Measurements from ENCODE around the gene ANKLE2. TPM values are rescaled to one million over a fixed set of nuclear protein-coding genes. Genes with fewer than 3 reads are reported as not detected.
"Not testable (repeated sequence)": the region's sequence is repeated elsewhere in the genome, so short reads cannot be mapped to it uniquely, and the experiment has no call there.

Gene ANKLE2
- total RNA-seq, 1 donor from 2014 or later = 26.1 TPM

DNA sequence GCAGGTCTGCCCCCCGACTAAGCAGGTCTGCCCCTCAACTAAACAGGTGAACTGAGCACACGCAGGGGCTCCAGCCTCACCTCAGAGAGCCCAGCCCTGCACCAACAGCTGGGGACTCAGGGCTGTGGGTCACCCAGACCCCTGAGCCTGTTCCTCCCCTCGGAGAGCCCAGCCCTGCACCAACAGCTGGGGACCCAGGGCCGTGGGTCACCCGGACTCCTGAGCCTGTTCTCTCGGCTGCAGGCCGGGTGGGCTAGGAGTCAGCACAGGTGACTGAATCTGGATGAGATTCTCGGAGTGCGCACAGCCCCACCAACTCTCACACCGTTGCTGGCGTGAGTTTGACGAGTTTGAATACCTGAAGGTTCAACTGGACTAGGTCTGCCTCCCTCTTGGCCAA is 20.3 kb upstream of the ANKLE2 start:
- ATAC-seq (no peak), DNase-seq (no peak)

DNA sequence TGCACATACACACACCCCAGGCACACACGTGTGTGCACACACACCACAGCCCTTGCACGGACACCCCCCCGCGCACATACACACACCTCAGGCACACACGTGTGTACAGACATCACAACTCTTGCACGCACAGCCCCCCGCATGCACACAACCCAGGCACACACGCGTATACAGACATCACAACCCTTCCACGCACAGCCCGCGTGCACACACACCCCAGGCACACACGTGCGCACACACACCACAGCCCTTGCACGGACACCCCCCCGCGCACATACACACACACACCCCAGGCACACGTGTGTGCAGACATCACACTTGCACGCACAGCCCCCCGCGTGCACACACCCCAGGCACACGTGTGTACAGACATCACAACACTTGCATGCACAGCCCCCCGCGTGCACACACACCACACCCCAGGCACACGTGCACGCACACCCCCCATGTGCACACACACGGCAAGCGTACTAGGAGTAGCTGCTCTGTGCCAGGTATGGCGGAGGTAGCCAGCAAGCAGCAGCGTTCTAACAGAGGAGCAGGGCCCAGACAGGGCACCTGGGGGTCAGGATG is 18.2 kb upstream of the ANKLE2 start:
- intact Hi-C loops (cut with micrococcal nuclease) = no loop called here
- no peak for DNase-seq
- ATAC-seq = no peak

More for the DNA sequence above, 20.3 kb upstream of the ANKLE2 start:
- intact Hi-C loops (cut with micrococcal nuclease) = no loop called here

DNA sequence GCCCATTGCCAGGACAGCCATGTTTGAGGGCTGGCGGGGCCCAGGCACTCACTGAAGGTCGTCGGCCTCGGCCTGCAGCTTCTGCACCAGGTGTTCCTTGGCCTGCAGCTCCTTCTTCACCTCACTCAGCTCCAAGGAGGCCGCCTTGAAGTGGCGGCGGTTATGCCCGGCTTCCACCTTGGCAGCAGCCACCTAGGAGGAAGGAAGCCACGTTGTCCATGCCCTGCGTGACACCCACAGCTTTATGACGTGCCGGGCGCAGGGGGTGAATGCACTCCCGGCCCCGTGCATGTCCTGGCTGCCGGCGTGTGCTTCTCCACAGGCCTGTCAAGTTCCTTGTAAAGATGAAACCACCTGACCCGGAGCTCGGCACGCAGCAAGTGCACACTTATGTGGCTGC is 16.0 kb upstream of the ANKLE2 start:
- ATAC-seq = no peak
- no peak for DNase-seq
- intact Hi-C loops (cut with micrococcal nuclease) = no loop called here

DNA sequence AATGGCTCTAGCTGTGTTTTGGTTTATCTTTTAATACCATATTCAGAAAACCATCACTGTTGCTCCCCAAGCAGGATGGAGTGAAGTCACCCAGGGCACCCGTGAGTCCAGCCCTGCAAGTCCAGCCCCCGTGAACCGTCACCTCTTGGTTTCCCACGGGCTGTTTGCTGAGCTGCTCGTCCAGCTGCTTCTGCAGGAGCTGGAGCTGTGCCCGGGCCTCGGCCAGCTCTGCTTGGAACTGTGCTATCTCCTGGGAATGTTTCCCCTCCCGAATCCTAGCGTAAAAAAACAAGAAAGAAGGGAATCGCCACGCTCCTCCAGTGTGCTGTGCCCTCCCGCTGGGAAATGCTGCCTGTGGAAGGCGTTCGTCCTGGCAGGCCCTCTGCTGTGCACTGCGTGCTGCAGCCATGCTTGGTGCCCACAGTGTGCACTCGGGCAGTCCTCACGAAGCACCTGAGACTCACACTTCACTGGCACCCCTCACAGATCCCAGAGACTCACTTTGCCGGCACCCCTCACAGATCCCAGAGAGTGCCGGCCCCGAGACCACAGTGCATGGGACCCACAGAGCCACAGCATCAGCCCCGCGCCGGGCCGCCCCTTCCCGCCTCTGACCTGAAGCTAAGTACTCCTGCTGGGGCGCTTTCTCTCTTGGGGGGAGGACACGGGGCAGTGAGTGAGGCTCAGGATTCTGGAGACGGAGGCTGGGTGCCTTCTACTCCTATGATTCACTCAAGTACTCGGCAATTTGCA is 15.4 kb upstream of the ANKLE2 start:
- ATAC-seq = peak; percentile 90
- intact Hi-C loops (cut with micrococcal nuclease) = no loop called here
- peak; percentile 87 for DNase-seq

DNA sequence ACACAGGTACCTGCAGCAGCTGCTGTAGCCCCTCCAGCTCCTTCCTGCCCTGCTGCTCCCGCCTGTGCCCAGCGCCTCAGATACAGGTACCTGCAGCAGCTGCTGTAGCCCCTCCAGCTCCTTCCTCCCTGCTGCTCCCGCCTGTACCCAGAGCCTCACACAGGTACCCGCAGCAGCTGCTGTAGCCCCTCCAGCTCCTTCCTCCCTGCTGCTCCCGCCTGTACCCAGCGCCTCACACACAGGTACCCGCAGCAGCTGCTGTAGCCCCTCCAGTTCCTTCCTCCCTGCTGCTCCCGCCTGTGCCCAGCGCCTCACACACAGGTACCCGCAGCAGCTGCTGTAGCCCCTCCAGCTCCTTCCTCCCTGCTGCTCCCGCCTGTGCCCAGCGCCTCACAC is 14.6 kb upstream of the ANKLE2 start:
- intact Hi-C loops (cut with micrococcal nuclease); ATAC-seq; DNase-seq: not testable (repeated sequence)

DNA sequence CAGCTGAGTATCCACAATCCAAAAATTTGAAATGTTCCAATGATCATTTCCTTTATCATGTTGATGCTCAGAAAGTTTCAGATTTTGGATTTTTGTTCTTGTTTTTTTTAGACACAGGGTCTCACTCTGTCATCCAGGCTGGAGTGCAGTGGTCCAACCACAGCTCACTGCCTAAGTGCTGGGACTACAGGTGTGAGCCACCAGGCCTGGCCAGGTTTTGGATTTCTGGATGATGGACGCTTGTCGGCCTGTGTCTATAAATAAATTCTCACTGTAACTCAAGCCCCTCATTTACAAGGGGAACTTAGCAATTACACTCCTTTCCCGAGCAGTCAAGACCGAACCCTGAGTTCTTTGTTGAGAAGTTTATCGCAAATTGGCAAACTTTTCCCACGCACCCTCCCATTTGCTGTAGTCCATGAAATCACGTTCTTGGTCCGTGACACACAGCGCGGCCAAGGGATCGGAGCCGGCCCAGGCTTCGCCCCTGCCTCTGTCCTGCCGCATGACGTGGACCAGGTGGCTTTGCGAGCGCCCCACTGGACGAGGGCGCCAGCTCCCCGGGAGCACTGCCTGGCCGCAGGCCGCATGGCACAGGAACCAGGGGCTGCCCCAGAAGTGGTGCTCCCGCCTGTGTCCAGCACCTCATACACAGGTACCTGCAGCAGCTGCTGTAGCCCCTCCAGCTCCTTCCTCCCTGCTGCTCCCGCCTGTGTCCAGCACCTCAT is 14.0 kb upstream of the ANKLE2 start:
- intact Hi-C loops (cut with micrococcal nuclease) = no loop called here
- DNase-seq (no peak), ATAC-seq (no peak)

DNA sequence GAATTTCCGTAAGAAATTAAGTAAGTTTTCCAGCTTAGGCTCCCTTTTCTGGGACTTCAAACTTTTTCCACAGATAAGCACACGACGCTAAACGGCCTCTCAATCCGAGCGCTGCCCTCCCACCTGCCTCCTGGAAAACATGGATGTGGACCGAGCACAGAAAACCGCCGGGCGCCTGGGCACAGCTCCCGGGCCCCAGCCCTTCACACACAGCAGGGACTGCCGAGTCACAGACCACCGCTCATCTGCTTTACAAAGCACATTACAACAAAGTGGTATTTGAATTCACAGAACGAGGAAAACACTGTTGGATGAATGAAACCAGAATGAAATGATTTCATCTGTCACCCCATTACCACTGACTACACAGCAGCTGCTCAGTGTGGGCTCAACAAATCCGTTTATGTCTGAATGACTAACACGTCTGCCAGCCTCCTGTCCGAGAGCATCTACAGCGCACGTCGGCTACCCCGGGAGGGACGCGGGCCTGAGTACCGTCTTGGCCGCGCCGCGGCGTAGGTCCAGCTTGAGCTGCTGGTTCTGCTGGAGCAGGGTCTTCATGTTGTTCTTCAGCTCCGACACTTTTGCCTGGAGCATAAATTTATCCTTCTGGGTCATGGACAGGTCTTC is 13.1 kb upstream of the ANKLE2 start:
- DNase-seq (no peak), ATAC-seq (no peak)
- intact Hi-C loops (cut with micrococcal nuclease) = no loop called here

DNA sequence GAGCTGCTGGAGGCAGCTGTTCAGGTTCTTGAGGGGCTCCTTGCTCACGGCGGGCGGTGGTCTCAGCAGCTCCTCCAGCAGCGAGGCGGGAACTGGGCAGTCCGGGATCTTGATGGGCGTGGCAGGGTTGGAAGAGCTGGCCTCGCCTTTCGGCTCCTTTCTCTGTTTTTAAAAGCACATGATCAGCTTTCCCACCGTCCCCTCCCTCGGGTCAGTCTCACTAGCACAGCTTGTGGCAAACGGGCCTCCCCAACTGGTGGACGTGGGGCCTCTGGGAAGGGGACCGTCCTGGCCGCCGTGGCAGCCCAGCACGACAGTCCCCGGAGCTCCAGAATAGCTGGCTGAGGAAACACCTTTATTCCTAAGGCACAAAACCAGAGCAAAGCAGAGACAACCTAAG is 12.5 kb upstream of the ANKLE2 start:
- ATAC-seq (no peak), DNase-seq (no peak)
- intact Hi-C loops (cut with micrococcal nuclease) = no loop called here

DNA sequence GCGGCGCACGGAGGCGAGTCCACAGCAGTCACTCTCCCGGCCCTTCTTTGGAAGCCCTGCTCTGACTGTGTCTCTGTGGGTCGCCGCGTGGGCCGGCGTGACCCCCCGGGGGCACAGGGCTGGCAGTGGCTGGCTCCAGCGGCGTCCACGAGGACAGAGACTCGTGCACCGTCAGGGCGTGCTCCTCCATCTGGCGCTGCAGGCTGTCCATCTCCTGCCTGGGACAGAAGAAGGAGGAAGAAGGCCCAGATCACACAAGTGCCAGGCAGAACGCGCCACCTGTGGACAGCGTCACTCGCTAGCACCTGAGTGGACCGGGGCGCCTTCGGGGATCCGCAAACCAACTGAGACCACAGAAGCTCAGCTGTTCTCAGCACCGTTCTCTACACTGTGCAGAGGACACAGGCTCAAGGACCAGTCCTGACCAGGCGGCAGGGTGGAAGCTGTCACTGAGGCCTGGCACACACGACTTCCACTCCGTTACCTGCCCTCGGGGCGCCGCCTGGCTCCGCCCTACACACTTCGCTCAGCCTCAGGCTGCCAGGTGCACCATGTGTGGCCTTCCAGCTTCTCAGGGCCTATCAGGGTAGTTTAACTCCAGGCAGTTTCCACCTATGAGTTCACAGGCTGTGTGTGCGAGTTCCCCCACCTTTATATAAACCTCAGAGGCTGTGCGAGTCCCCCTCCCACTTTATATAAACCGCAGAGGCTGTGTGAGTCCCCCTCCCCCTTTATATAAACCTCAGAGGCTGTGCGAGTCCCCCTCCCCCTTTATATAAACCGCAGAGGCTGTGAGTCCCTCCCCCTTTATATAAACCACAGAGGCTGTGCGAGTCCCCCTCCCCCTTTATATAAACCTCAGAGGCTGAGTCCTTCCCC is 11.7 kb upstream of the ANKLE2 start:
- ATAC-seq (no peak), DNase-seq (no peak)
- intact Hi-C loops (cut with micrococcal nuclease) = no loop called here

DNA sequence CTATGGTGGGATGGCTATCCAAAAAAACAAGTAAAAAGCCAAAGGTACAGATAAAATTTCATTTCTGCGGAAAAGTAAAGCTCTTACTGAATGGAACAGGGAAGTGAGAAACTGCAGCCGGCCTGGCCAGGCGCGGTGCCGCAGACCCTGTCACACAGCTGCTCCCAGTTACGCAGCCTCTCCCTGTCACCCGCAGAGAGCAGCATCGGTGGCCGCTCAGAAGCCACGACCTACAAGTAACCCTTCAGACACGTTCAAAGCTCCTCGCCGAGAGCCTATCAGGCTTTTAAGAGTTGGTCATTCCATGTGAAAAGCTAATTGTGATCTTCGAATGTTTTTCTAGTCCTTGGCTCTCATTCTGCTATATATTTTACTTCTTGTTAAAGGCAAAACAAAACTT is 11.0 kb upstream of the ANKLE2 start:
- DNase-seq (peak; percentile 56), ATAC-seq (no peak)
- intact Hi-C loops (cut with micrococcal nuclease) = no loop called here

DNA sequence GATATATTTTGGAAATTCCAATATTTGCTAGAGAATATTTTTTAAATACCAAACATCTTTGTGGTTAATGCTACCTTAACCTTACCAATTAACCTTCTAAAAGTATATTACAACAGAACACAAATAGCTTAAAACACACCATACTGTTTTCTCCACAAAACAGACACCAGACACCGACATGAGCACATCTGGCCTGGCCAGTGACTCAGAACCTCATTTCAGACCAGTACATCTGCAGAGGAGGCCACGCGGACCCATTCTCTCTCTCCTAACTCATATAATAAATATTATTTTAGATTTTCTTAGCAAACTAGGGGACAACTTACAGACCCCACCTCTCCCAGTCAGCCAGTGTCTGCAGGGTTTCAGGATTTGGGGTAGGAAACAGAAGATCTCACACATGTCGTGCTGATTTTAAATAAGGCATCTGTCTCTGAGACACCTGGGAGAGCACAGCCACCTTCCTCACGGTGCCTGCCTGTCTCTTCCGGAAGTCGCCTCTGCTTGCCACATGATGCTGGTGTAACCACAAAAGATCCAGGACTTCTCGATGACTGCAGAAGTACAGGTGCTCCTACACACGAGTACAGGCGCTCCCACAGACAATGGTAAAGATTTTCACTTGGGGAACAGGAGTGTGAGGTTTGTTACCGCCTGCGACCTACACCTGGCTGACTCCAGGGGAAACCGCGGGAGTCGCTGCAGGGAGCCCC is 9.7 kb upstream of the ANKLE2 start:
- no peak for DNase-seq
- ATAC-seq = no peak
- intact Hi-C loops (cut with micrococcal nuclease) = no loop called here

DNA sequence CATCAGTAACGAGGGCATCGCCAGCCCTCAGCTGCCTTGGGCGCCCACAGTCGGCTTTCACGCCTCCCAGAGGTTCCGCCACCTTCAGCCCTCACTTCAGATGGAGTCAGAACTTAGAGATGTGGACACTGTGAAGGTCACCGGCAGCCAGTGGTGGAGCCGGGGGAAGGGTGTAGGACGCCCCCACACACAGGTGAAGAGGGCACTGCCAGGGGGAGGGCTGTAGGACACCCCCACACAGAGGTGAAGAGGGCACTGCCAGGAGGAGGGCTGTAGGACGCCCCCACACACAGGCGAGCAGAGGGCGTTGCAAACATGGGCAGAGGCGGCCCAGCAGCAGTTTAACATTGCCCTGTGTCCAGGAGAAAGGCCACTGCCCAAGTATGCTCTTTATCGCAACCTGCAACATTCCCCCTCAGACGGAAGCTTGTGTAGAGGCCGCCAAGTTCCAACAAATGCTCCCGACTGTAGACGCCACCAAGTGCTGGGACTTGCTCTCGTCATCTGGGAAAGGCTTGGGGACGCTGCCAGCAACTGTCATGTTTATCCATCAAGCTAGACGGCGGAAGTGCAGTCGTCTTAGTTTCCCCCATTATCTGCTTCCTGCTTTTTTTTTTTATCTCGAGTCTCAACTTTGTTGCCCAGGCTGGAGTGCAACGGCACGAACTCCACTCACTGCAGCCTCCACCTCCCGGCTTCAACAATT is 4.9 kb upstream of the ANKLE2 start:
- peak; percentile 81 for DNase-seq
- intact Hi-C loops (cut with micrococcal nuclease) = no loop called here
- ATAC-seq = peak; percentile 29

DNA sequence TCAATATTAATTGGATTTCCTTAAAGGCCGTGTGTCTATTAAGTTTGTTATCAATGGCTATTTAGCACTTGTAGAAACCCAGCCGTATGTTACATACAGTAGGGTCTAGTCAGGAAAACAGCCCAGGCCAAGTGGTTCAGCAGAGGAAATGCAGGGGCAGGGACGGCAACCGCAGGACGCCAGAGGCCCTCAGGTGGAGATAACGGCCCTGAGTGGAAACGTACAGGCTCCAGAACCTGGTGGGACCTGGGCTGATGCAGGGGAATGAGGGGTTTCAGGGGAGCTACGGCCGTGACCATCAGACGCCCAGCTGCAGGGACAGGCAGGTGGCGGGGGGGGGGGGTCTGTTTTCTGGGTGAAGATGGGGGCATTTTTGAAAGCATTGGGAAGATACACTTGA is 3.7 kb upstream of the ANKLE2 start:
- ATAC-seq (no peak), DNase-seq (peak; percentile 22)
- intact Hi-C loops (cut with micrococcal nuclease) = no loop called here

DNA sequence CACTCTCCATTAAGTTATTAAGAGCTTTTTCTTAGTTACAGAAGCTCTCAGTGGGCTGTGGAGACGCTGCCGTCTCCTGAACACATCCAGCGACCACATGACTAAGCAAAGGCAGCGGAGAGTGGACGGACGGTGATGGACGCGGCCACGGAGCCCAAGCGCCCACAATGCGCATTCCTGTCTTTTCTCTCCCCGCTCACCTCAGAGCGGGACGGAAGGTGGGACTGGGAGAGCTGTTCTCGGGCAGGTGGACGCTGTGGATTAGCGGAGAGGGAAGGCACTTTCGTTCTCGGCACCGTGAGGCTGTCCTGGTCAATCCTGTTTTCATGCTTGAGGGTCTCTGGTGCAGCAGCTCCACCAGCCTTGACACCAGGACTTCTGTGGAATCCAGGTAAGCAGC is 2.6 kb upstream of the ANKLE2 start:
- DNase-seq (peak; percentile 19), ATAC-seq (no peak)
- intact Hi-C loops (cut with micrococcal nuclease) = no loop called here

DNA sequence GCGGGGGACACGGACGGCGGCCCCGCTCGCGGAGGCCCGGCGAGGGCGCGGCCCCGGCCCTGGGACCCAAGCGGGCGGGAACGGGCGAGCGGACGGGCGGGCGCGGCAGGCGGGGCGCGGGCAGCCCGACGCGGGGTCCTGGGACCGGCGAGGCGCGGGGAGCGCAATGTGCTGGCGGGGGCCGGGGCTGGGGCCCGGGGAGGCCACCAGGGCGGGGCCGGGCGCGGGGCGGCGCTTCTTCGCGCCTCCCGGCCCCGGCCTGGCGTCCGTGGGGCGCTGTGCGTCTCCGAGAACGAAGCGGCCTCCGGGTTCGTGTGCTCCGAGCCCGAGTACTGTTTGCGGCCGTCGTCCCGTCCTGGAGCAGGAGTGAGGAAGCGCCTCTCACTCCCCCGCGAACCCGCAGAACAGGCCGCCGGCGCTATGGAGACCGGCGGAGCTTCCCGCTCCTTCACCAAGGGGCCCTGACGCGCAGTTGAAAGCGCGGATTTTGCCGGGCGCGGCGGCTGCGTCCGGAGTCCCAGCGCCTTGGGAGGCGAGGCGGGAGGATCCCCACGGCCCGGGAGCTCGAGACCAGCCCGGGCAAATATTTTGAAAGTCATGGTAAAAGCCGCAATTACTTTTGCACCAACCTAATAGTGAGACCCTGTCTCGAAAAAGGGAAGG is 420 bp upstream of the ANKLE2 start:
- DNase-seq (peak; percentile 94), ATAC-seq (peak; percentile 96)
- intact Hi-C loops (cut with micrococcal nuclease) = no loop called here

DNA sequence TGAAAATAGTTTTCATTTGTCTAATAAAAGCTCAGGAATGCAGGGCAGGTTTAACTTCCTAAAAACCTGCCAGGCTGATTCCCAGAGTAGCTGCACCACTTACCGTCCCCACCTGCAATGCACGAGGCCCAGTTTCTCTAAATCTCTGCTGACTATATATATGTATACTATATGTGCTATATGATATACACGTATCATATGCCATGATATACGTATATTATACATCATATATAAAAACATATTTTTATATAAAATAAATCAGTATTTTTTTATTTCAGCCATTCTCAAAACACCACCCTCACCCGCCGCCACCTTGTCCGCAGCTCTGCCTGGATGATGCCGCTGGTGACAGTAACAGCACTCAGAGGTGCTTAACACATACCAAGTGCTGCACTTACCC is 2.3 kb downstream of the ANKLE2 start:
- DNase-seq = peak; percentile 17
- ATAC-seq = no peak
- intact Hi-C loops (cut with micrococcal nuclease) = no loop called here

DNA sequence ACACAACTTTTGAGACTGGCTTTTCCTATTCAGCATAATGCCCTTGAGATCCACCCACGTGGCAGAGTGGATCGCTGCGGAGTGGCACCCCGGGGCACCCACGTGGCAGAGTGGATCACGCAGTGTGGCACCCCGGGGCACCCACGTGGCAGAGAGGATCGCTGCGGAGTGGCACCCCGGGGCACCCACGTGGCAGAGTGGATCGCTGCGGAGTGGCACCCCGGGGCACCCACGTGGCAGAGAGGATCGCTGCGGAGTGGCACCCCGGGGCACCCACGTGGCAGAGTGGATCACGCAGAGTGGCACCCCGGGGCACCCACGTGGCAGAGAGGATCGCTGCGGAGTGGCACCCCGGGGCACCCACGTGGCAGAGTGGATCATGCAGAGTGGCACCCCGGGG is 2.8 kb downstream of the ANKLE2 start:
- DNase-seq = peak; percentile 4
- ATAC-seq; intact Hi-C loops (cut with micrococcal nuclease): not testable (repeated sequence)

Data from left ventricle myocardium superior (tissue), 1 donor.